AG20443 (cell line): ENCODE results near the gene CNTN4.
"Not testable (repeated sequence)": the region's sequence is repeated elsewhere in the genome, so short reads cannot be mapped to it uniquely, and the experiment has no call there.

Experiments
- DNase-seq: peaks from one replicate; pipeline ENCODE4 v3.0.0; 2012; ENCODE audit warnings: low spot score, mixed read lengths

The CNTN4 gene

GRCh38 chr3:2916640-2917039, 818.0 kb downstream of the CNTN4 start:
- not testable (repeated sequence) for DNase-seq

- DNase-seq: no peak
Measured at GRCh38 chr3:2920103-2920502, 821.4 kb downstream of the CNTN4 start.

DNA sequence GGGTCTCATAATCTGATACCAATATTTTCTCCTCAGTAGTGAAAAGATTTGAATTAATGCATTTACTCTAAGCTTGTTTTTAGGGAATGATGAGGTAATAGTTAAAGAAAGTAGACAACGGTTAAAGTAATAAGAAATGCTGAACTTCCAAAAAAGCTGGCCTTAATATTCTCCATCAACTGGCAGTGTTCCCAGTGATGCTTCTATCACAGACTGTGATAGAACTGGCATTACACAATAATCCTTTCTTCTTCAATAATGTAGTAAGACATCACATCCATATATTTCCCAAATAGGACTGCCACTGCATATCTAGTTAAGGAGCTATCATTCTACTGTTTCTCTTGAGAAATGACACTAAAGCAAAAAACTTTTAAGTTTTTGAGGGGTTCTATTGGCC, 822.8 kb downstream of the CNTN4 start:
- no peak for DNase-seq

GRCh38 chr3:2921903-2922302, 823.2 kb downstream of the CNTN4 start:
- DNase-seq: no peak

GRCh38 chr3:2923390-2923789, 824.7 kb downstream of the CNTN4 start:
- no peak for DNase-seq

- no peak for DNase-seq
Measured at GRCh38 chr3:2927259-2927658, 828.6 kb downstream of the CNTN4 start.

DNA sequence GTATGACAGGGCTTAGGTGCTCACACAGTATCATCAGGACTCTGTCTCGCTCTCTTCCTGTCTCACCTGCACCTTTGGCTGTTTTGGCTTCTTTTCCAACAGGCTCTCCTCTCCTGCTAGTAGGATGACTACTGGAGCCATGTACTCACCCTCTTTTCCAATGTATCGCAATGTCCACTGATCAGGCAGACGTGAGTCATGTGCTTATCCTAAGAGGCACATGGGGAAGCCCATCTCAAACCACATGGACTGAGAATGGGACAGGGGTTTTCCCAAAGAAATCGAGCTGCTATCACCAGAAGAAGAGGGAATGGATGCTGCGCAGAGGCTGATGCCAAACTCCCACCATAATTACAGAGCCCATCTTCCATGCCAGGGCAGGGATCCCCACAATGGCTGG, 830.9 kb downstream of the CNTN4 start:
- DNase-seq: no peak

- no peak for DNase-seq
Measured at GRCh38 chr3:2931265-2931664, 832.6 kb downstream of the CNTN4 start.

DNA sequence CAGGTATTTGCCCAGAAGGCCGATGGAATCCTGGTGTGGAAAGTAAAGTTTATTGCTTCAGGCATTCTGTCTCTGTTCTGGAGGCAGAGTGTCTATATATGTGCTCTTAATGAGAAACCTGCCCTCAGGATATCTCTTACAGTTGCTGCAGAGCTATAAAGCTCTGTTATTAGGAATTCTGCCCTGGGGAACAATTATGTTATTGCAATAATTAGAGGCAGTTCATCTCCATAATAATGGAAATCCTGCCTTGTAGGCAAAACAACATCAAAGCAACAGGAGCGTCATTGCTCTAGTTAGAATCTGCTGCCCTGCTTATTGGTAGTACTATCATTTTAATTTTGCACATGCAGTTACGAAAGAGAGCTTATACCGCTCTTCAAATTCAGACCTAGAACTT, 835.9 kb downstream of the CNTN4 start:
- no peak for DNase-seq

DNA sequence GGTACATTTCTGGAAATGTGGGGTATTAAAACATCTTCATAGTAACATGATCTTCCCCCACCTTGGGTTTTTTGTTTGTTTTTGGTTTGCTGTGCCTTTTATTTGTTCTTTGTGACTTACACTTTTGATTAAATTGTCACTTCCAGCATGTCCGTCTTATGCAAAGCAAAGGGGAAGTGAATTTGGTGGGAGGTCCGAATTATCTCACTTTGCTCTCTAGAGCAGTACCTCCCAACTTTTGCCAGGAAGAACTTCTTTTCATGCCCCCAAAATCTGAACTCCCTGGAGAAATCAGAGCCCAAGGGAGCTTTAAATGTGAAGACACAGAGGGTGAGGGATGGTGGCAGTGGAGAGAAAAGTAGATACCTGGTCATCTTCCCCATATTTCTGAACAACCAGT, 838.4 kb downstream of the CNTN4 start:
- DNase-seq: no peak

- no peak for DNase-seq
Measured at GRCh38 chr3:2937592-2937991, 838.9 kb downstream of the CNTN4 start.

- DNase-seq: no peak
Measured at GRCh38 chr3:2938711-2939110, 840.0 kb downstream of the CNTN4 start.

DNA sequence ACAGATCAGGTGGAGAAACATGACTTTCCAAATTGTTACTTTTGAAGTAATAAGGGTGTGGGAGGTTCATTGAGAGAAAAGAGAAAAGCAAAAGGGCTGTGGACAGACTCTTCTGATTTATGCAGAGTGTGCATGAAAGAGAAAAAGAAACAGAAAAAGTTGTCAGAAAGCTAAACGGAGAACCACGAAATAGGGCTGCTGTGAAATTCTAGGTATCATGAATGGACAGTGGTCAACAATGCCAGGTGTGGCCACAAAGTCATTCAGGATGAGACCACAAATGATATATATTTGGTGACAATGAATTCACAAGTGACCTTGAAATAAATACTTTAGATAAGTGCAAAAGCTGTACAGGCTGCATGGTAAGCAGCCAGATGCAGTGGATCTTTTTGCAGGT, 841.4 kb downstream of the CNTN4 start:
- no peak for DNase-seq

GRCh38 chr3:2944628-2945027, 846.0 kb downstream of the CNTN4 start:
- no peak for DNase-seq

- DNase-seq: no peak
Measured at GRCh38 chr3:2945121-2945520, 846.5 kb downstream of the CNTN4 start.

- no peak for DNase-seq
Measured at GRCh38 chr3:2947536-2947935, 848.9 kb downstream of the CNTN4 start.

GRCh38 chr3:2948882-2949281, 850.2 kb downstream of the CNTN4 start:
- no peak for DNase-seq

DNA sequence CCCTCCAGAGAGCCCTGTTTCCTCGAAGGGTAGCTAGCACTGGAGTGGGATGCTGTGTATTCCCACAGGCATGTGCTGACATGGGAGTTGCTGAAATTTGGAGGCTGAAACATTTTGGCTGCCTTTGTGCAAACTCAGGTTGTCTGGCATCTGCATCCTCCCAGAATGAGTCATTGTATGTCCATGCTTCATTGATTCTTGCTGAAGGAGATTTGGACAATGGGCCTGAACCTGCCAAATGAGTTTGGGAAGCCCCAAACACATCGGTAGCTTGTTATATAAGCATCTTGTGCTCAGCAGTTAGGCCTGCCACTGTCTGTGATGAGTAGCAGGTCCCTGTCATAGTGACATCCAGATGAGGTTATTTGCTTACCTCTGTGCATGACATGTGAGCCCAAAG, 851.5 kb downstream of the CNTN4 start:
- DNase-seq: no peak

DNA sequence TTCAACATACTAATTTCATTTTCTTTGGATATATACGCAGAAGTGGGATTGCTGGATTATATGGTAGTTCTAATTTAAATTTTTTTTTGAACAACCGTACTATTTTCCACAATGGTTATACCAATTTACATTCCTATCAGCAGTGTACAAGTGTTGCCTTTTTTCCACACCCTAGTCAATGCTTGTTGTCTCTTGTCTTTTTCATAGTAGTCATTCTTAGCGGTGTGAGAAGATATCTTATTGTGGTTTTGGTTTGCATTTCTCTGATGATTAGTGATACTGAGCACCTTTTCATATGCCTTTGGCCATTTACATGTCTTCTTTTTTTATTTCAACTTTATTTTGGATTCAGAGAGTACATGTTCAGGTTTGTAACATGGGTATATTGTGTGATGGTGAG, 858.4 kb downstream of the CNTN4 start:
- DNase-seq: no peak

- no peak for DNase-seq
Measured at GRCh38 chr3:2958551-2958950, 859.9 kb downstream of the CNTN4 start.

DNA sequence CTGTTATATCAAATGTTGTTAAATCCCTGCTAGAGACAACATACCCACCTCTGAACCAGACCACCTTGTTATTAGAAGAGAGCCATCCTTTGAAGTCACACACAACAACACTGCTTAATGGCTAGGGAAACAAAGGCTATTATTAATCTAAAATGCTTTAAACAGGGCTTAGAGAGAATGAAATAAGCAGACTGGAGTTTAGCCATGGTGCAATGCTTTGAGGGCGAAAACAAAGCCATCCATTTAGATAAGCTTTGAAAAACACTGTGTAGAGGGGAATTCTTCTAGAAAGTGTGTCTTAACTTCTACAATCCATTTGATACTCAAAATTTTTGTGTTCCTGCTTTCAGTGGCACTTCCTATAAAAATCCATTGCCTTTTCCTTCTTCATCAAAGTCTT, 862.9 kb downstream of the CNTN4 start:
- no peak for DNase-seq

- no peak for DNase-seq
Measured at GRCh38 chr3:2967871-2968270, 869.2 kb downstream of the CNTN4 start.

DNA sequence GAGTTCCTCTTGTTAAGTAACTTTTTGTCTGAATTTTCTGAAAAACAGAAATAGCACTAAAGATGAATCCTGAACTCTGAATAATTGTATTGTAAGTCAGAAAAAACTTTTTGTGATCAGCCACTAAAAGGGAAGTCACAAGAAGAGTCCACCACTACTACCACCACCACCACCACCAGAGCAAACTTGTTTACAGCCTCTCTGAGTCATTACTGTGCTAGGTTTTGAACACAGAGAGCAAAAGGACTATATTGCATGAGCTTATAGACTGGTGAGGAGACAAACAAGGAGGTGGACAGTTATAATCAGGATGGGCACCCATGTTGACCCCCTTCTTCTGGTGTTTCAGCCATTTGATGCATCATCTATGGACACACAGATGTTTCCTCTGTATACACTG, 869.8 kb downstream of the CNTN4 start:
- DNase-seq: no peak

DNA sequence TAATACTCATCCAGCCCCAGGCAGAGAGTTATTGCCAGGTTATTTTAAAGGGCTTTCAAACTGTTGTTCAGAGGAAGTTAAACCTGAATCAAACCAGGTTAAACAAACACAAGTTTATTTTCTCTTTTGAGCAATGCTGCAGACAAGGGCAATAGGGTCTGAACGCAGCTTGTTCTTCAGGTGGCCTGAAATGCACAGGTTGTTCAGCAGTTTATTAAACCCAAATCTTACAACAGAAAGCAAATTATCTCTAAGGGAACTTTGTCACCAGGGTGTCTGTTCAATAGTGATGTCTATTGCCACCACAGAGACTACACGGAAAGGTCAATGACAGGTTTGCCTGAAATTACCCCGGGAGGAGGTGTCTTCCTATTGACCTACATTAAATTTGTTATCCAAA, 877.5 kb downstream of the CNTN4 start:
- DNase-seq: no peak

GRCh38 chr3:2976796-2977195, 878.1 kb downstream of the CNTN4 start:
- DNase-seq: no peak
